Measurements from ENCODE around the gene TM6SF1. TPM values are rescaled to one million over a fixed set of nuclear protein-coding genes. Genes with fewer than 3 reads are reported as not detected.

Gene TM6SF1
- total and polyA plus RNA-seq, 11 donors = 2.6 to 9.4 (median 4.7) TPM

DNA sequence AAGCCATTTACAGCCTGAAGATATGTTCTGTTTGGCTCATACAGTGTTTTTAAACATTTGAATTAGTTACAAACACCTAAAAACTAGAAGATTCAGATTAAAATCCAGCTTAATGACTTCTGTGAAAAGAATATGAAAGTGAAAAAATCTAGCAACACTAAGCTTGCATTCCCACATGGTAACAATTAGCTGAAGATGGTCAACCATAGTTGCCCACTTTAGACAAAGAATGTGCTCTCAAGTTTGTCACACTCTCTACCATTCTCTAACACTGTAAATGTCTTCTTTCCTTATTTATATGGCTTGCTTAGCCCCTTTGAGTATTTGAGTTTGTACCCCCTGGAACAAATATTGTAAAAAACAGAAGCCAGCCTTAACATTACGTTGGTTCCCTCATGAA, 67.4 kb downstream of the TM6SF1 start:
- no peak overlapping the region for H3K27ac ChIP-seq
- H3K9me3 ChIP-seq = peaks cover 0 to 5% (median 0%) of the 10 kb centered on the region in 12 donors
- peaks cover 0 to 15% (median 5%) of the 10 kb centered on the region in 12 donors for H3K4me1 ChIP-seq
- H3K27me3 ChIP-seq = no peaks in the 10 kb centered on the region
- intact Hi-C loops (cut with DNase I) = no loop called here
- ATAC-seq = no peak
- no peak for DNase-seq
- 94 to 98% (median 96%) methylated on average over 1 of the region's 1 CpG for WGBS, 4 donors
- no peak overlapping the region for H3K4me3 ChIP-seq
- no peak for TF ChIP-seq POLR2A (IDR thresholded peaks at IDR 0.05)
- TF ChIP-seq, protein P1, sequence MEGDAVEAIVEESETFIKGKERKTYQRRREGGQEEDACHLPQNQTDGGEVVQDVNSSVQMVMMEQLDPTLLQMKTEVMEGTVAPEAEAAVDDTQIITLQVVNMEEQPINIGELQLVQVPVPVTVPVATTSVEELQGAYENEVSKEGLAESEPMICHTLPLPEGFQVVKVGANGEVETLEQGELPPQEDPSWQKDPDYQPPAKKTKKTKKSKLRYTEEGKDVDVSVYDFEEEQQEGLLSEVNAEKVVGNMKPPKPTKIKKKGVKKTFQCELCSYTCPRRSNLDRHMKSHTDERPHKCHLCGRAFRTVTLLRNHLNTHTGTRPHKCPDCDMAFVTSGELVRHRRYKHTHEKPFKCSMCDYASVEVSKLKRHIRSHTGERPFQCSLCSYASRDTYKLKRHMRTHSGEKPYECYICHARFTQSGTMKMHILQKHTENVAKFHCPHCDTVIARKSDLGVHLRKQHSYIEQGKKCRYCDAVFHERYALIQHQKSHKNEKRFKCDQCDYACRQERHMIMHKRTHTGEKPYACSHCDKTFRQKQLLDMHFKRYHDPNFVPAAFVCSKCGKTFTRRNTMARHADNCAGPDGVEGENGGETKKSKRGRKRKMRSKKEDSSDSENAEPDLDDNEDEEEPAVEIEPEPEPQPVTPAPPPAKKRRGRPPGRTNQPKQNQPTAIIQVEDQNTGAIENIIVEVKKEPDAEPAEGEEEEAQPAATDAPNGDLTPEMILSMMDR (IDR thresholded peaks at IDR 0.05) = no peak
- H3K36me3 ChIP-seq = no peaks in the 10 kb centered on the region

DNA sequence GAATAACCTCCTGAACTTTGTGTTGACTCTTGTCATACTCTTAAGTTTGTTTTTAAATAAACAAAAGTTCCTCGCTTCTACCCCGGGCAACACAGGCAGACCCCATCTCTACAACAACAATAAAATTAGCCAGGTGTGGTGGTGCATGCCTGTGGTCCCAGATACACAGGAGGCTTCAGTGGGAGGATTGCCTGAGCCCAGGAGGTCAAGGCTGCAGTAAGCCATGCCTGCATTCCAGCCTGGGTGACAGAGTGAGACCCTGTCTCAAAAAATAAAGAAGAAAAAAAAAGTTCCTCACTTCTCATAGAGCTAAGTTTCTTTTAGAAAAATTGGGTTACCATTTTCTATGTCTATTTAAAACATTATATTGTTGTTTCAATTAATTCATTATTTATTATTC, 70.9 kb downstream of the TM6SF1 start:
- 86 to 94% (median 90%) methylated on average over 2 of the region's 2 CpGs for WGBS, 4 donors
- Histone ChIP-seq H3K4me3 (no peak overlapping the region), H3K4me1 (peaks cover 0 to 15% (median 5%) of the 10 kb centered on the region in 12 donors), H3K27ac (no peak overlapping the region), H3K9me3 (no peaks in the 10 kb centered on the region), H3K27me3 (no peaks in the 10 kb centered on the region), H3K36me3 (no peaks in the 10 kb centered on the region)
- intact Hi-C loops (cut with DNase I) = no loop called here
- no peak for DNase-seq
- no peak for ATAC-seq
- TF ChIP-seq, protein P1 (IDR thresholded peaks at IDR 0.05) = no peak
- TF ChIP-seq POLR2A (IDR thresholded peaks at IDR 0.05) = no peak

DNA sequence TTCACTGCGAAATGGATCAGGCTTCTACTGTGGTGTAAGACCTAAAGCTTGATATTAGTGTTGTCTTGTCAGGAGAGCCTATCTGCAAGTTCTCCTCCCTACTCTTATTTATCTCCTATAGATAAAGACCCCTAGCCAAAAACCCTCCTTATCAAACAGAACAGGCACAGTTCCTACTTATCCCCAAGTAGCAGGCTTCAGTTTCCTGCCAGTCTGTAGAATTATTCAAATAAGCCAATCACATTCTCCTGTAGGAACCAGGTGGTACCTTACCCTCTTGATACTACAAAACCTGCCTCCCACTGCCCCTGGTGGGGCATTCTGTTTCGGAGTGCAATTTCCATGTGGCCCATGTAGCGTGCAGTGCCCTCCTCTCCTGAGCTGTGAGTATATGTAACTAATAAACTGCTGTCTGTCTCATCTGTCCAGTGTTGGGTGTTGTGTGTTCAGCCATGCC, 71.5 kb downstream of the TM6SF1 start:
- intact Hi-C loops (cut with DNase I) = no loop called here
- no peak for TF ChIP-seq POLR2A (IDR thresholded peaks at IDR 0.05)
- TF ChIP-seq, protein P1 (IDR thresholded peaks at IDR 0.05) = no peak
- Histone ChIP-seq H3K27ac (no peak overlapping the region), H3K4me3 (no peak overlapping the region), H3K27me3 (no peaks in the 10 kb centered on the region), H3K9me3 (no peaks in the 10 kb centered on the region), H3K4me1 (peaks cover 0 to 12% (median 5%) of the 10 kb centered on the region in 12 donors), H3K36me3 (no peaks in the 10 kb centered on the region)
- DNase-seq (no peak), ATAC-seq (no peak)
- 93 to 96% (median 95%) methylated on average over 3 of the region's 3 CpGs for WGBS, 4 donors

- H3K9me3 ChIP-seq = no peaks in the 10 kb centered on the region
- no peak overlapping the region for H3K27ac ChIP-seq
- no peak for ATAC-seq
- WGBS, 4 donors = 96 to 100% (median 97%) methylated on average over 3 of the region's 3 CpGs
- TF ChIP-seq, protein P1 (IDR thresholded peaks at IDR 0.05) = no peak
- no peak for TF ChIP-seq POLR2A (IDR thresholded peaks at IDR 0.05)
- intact Hi-C loops (cut with DNase I) = no loop called here
- no peak for DNase-seq
- no peaks in the 10 kb centered on the region for H3K27me3 ChIP-seq
- H3K36me3 ChIP-seq = no peaks in the 10 kb centered on the region
- no peak overlapping the region for H3K4me3 ChIP-seq
- H3K4me1 ChIP-seq = peaks cover 0 to 3% (median 0%) of the 10 kb centered on the region in 12 donors
Observed at GRCh38 chr15:83185561-83185960, 78.1 kb downstream of the TM6SF1 start.

Small RNA genes within 50 kb of the gene (microRNA-seq; reads per million reads assigned to microRNA genes)
- 0 to 0.06 (median 0) reads per million in 4 donors for gene MIR4515

Other genes with a start within 250 kb of the TM6SF1 start
- gene HOMER2, start 154.9 kb upstream of the TM6SF1 start, total RNA-seq = 10 to 100 TPM; 30.4 to 60.5 (median 38.2) TPM
- gene HOMER2, start 154.9 kb upstream of the TM6SF1 start, polyA plus RNA-seq = 10 to 100 TPM; 15.2 to 16.9 TPM
- gene RAMAC, start 121.4 kb upstream of the TM6SF1 start, total RNA-seq = 10 to 100 TPM; 11.0 to 17.0 (median 14.9) TPM
- gene RAMAC, start 121.4 kb upstream of the TM6SF1 start, polyA plus RNA-seq = 10 to 100 TPM; 13.9 to 25.5 TPM
- gene C15orf40, start 96.0 kb upstream of the TM6SF1 start, total RNA-seq = 10 to 100 TPM in 5 of 9 donors, 1 to 10 TPM in 4; 6.0 to 17.0 (median 10.5) TPM
- 1 to 10 TPM; 6.7 to 9.2 TPM for gene C15orf40, start 96.0 kb upstream of the TM6SF1 start, polyA plus RNA-seq
- 100 to 1,000 TPM; 109 to 192 (median 140) TPM for gene BTBD1, start 40.4 kb upstream of the TM6SF1 start, total RNA-seq
- gene BTBD1, start 40.4 kb upstream of the TM6SF1 start, polyA plus RNA-seq = 100 to 1,000 TPM in 1 of 2 donors, 10 to 100 TPM in 1; 15.2 to 103 TPM
- 10 to 100 TPM; 26.4 to 50.7 (median 40.1) TPM for gene HDGFL3, start 100.2 kb downstream of the TM6SF1 start, total RNA-seq
- 10 to 100 TPM in 1 of 2 donors, 1 to 10 TPM in 1; 9.6 to 22.3 TPM for gene HDGFL3, start 100.2 kb downstream of the TM6SF1 start, polyA plus RNA-seq
- gene BNC1, start 177.0 kb downstream of the TM6SF1 start, total RNA-seq = 10 to 100 TPM in 1 of 9 donors, under 1 TPM in 6, not detected in 2; 0.11 to 24.5 (median 0.19) TPM
- gene BNC1, start 177.0 kb downstream of the TM6SF1 start, polyA plus RNA-seq = under 1 TPM; 0.08 to 0.11 TPM

All from heart left ventricle (tissue), 16 donors.